ENCODE results near the gene MED1. TPM values are rescaled to one million over a fixed set of nuclear protein-coding genes. Genes with fewer than 3 reads are reported as not detected.

The MED1 gene
- total and polyA plus RNA-seq, 8 donors: 32.1 to 63.2 (median 55.9) TPM

GRCh38 chr17:39361064-39361463 lies 90.0 kb downstream of the MED1 start:
- intact Hi-C loops (cut with DNase I): no loop called here
- TF ChIP-seq CTCF (IDR thresholded peaks at IDR 0.05): no peak
- no peak for ATAC-seq

GRCh38 chr17:39360537-39360936 lies 90.5 kb downstream of the MED1 start:
- peaks cover 0 to 44% of the 10 kb centered on the region in 2 donors for H3K4me1 ChIP-seq
- H3K36me3 ChIP-seq: no peaks in the 10 kb centered on the region
- no peak for TF ChIP-seq CTCF (IDR thresholded peaks at IDR 0.05)
- ATAC-seq (no peak), DNase-seq (no peak)
- H3K9me3 ChIP-seq: no peaks in the 10 kb centered on the region
- intact Hi-C loops (cut with DNase I): no loop called here
- no peak overlapping the region for H3K27ac ChIP-seq
- H3K27me3 ChIP-seq: no peaks in the 10 kb centered on the region
- no peak overlapping the region for H3K4me3 ChIP-seq

More at GRCh38 chr17:39361064-39361463, 90.0 kb downstream of the MED1 start:
- H3K27ac ChIP-seq: no peak overlapping the region
- H3K36me3 ChIP-seq: no peaks in the 10 kb centered on the region
- H3K4me1 ChIP-seq: peaks cover 0 to 49% of the 10 kb centered on the region in 2 donors
- no peaks in the 10 kb centered on the region for H3K27me3 ChIP-seq
- no peak for DNase-seq
- H3K9me3 ChIP-seq: no peaks in the 10 kb centered on the region
- H3K4me3 ChIP-seq: no peak overlapping the region

GRCh38 chr17:39359994-39360393 lies 91.1 kb downstream of the MED1 start:
- Histone ChIP-seq H3K27ac (no peak overlapping the region), H3K36me3 (no peaks in the 10 kb centered on the region), H3K9me3 (no peaks in the 10 kb centered on the region), H3K4me3 (no peak overlapping the region), H3K4me1 (peaks cover 0 to 38% of the 10 kb centered on the region in 2 donors), H3K27me3 (no peaks in the 10 kb centered on the region)
- TF ChIP-seq CTCF (IDR thresholded peaks at IDR 0.05): no peak
- DNase-seq (no peak), ATAC-seq (no peak)
- intact Hi-C loops (cut with DNase I): no loop called here

GRCh38 chr17:39357986-39358385 lies 93.1 kb downstream of the MED1 start:
- no peak overlapping the region for H3K27ac ChIP-seq
- H3K4me1 ChIP-seq: peaks cover 0 to 24% of the 10 kb centered on the region in 2 donors
- H3K9me3 ChIP-seq: no peaks in the 10 kb centered on the region
- no peak for TF ChIP-seq CTCF (IDR thresholded peaks at IDR 0.05)
- H3K27me3 ChIP-seq: no peaks in the 10 kb centered on the region
- no peaks in the 10 kb centered on the region for H3K36me3 ChIP-seq
- intact Hi-C loops (cut with DNase I): no loop called here
- no peak overlapping the region for H3K4me3 ChIP-seq
- ATAC-seq (no peak), DNase-seq (no peak)

- Histone ChIP-seq H3K9me3 (no peaks in the 10 kb centered on the region), H3K4me1 (peaks cover 0 to 22% of the 10 kb centered on the region in 2 donors), H3K4me3 (no peak overlapping the region), H3K27ac (no peak overlapping the region), H3K27me3 (no peaks in the 10 kb centered on the region), H3K36me3 (no peaks in the 10 kb centered on the region)
- no peak for ATAC-seq
- no peak for TF ChIP-seq CTCF (IDR thresholded peaks at IDR 0.05)
- no peak for DNase-seq
- intact Hi-C loops (cut with DNase I): no loop called here
Observed at GRCh38 chr17:39357488-39357887, 93.6 kb downstream of the MED1 start.

Other genes starting within 250 kb of the MED1 start
- under 1 TPM; 0.17 to 0.55 TPM for gene STAC2, start 225.3 kb downstream of the MED1 start, total RNA-seq
- under 1 TPM; 0.14 to 0.41 (median 0.23) TPM for gene STAC2, start 225.3 kb downstream of the MED1 start, polyA plus RNA-seq (ENCODE audit: insufficient read length in 6 of 6)
- gene FBXL20, start 49.6 kb downstream of the MED1 start, total RNA-seq: 10 to 100 TPM; 19.9 to 27.3 TPM
- 10 to 100 TPM; 14.1 to 19.1 (median 16.8) TPM for gene FBXL20, start 49.6 kb downstream of the MED1 start, polyA plus RNA-seq (ENCODE audit: insufficient read length in 6 of 6)
- gene CDK12, start 10.2 kb upstream of the MED1 start, total RNA-seq: 10 to 100 TPM; 43.9 to 53.9 TPM
- gene CDK12, start 10.2 kb upstream of the MED1 start, polyA plus RNA-seq (ENCODE audit: insufficient read length in 6 of 6): 10 to 100 TPM; 65.7 to 77.3 (median 70.7) TPM
- not detected for gene NEUROD2, start 156.7 kb upstream of the MED1 start, total RNA-seq
- gene NEUROD2, start 156.7 kb upstream of the MED1 start, polyA plus RNA-seq (ENCODE audit: insufficient read length in 6 of 6): under 1 TPM; 0.03 to 0.11 (median 0.08) TPM
- gene PPP1R1B, start 175.7 kb upstream of the MED1 start, total RNA-seq: 10 to 100 TPM; 10.6 to 29.7 TPM
- 10 to 100 TPM; 48.0 to 66.4 (median 57.6) TPM for gene PPP1R1B, start 175.7 kb upstream of the MED1 start, polyA plus RNA-seq (ENCODE audit: insufficient read length in 6 of 6)
- 10 to 100 TPM; 57.2 to 66.1 TPM for gene STARD3, start 185.9 kb upstream of the MED1 start, total RNA-seq
- gene STARD3, start 185.9 kb upstream of the MED1 start, polyA plus RNA-seq (ENCODE audit: insufficient read length in 6 of 6): 10 to 100 TPM; 42.1 to 61.5 (median 53.5) TPM
- gene TCAP, start 214.1 kb upstream of the MED1 start, total RNA-seq: 1 to 10 TPM; 2.0 to 2.6 TPM
- 1 to 10 TPM; 1.3 to 2.4 (median 1.6) TPM for gene TCAP, start 214.1 kb upstream of the MED1 start, polyA plus RNA-seq (ENCODE audit: insufficient read length in 6 of 6)
- gene PNMT, start 217.2 kb upstream of the MED1 start, total RNA-seq: under 1 TPM; 0.38 to 0.58 TPM
- gene PNMT, start 217.2 kb upstream of the MED1 start, polyA plus RNA-seq (ENCODE audit: insufficient read length in 6 of 6): 1 to 10 TPM; 1.6 to 2.4 (median 1.8) TPM
- 10 to 100 TPM; 17.2 to 32.9 TPM for gene PGAP3, start 236.8 kb upstream of the MED1 start, total RNA-seq
- gene PGAP3, start 236.8 kb upstream of the MED1 start, polyA plus RNA-seq (ENCODE audit: insufficient read length in 6 of 6): 10 to 100 TPM; 37.9 to 46.5 (median 41.1) TPM
- 100 to 1,000 TPM in 1 of 2 donors, 10 to 100 TPM in 1; 65.1 to 137 TPM for gene ERBB2, start 248.8 kb upstream of the MED1 start, total RNA-seq
- 100 to 1,000 TPM; 103 to 125 (median 107) TPM for gene ERBB2, start 248.8 kb upstream of the MED1 start, polyA plus RNA-seq (ENCODE audit: insufficient read length in 6 of 6)

All from left lung (tissue), 10 donors.